ENCODE results near the gene FAM3A.
"Not testable (repeated sequence)": the region's sequence is repeated elsewhere in the genome, so short reads cannot be mapped to it uniquely, and the experiment has no call there.

Gene FAM3A, protein sequence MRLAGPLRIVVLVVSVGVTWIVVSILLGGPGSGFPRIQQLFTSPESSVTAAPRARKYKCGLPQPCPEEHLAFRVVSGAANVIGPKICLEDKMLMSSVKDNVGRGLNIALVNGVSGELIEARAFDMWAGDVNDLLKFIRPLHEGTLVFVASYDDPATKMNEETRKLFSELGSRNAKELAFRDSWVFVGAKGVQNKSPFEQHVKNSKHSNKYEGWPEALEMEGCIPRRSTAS

GRCh38 chrX:154515966-154516655, at the start of gene FAM3A:
Gene FAM3A (minus strand): TSS chrX:154516232. CDS start chrX:154515772, 460 bp downstream.
- peak; percentile 78 to 84 for DNase-seq (ENCODE audit: low read depth in 2 of 2, low spot score in 1 of 2)

- DNase-seq (ENCODE audit: low read depth in 2 of 2, low spot score in 1 of 2) = not testable (repeated sequence)
Measured at GRCh38 chrX:154562295-154562694, 46.3 kb upstream of the FAM3A start.

GRCh38 chrX:154560326-154560725, 44.3 kb upstream of the FAM3A start:
- not testable (repeated sequence) for DNase-seq (ENCODE audit: low read depth in 2 of 2, low spot score in 1 of 2)

- DNase-seq (ENCODE audit: low read depth in 2 of 2, low spot score in 1 of 2) = not testable (repeated sequence)
Measured at GRCh38 chrX:154558896-154559295, 42.9 kb upstream of the FAM3A start.

DNA sequence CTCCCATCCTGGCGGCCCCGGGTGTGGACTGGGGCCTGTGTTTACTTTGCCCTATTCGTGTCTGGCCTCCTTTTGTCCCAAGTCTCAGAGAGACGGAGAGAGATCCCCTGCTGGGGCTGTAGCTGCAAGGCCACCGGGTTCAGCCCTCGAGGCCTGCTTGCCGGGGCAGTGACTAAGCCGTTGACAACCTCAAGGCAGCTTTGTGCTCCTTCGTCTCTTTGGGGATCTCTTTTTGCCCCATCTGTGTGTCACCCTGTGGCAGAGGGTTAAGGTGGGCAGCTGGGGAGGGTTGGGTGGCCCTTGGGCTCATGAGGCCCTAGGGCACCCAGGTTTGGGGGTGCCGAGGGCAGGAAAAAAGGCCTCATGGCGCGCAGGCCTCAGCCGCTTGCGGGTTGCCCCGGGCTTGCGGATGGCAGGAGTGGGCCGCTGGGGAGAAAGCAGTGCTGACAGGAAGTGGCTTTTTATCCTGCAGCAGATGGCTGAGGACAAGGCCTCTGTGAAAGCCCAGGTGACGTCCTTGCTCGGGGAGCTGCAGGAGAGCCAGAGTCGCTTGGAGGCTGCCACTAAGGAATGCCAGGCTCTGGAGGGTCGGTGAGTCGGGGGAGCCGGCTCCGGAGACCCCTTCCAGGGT, 42.1 kb upstream of the FAM3A start:
- DNase-seq (ENCODE audit: low read depth in 2 of 2, low spot score in 1 of 2) = not testable (repeated sequence)

- not testable (repeated sequence) for DNase-seq (ENCODE audit: low read depth in 2 of 2, low spot score in 1 of 2)
Measured at GRCh38 chrX:154552112-154552806, 36.2 kb upstream of the FAM3A start.

GRCh38 chrX:154549766-154550165, 33.7 kb upstream of the FAM3A start:
- DNase-seq (ENCODE audit: low read depth in 2 of 2, low spot score in 1 of 2) = no peak

GRCh38 chrX:154548028-154548316, 31.9 kb upstream of the FAM3A start:
- DNase-seq (ENCODE audit: low read depth in 2 of 2, low spot score in 1 of 2) = no peak

DNA sequence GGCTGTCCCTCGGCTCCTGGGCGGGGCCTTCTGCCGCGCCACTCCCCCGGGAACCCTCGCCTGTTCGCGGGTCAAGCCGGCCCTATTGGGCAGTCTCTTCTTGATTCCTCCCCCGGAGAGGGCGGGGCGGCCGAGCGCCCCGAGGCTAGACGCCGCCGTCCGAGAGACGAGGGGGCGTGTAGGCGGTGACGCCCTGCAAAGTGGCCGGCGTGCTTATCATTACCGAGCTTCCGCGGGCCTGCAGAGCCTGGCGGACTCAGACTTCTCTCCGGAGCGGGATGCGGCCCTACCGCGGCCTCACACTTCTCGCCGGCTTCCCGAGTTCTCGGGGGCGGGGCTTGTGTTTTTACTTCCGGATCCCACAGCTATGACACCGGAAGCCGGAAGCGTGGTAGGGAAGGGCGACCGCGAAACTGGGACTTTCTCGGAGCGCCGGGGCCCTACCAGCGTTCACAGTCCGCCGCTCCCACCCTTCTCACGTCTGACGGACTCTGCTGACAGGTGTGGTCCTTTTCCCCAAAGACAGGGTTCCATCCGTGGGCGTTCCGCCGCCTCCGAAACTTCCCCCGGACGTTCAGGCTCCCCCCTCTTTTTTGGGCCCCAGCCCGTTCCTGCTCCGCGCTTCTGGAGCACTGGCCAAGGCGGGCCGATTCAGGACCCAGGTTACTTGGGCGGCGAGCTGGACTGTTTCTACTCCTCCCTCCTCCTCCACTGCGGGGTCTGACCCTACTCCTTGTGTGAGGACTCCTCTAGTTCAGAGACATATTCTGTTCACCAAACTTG, 31.4 kb upstream of the FAM3A start, which contains the start of gene IKBKG:
IKBKG (plus strand) TSS at position 376 of the 783 bp plus-strand sequence. CDS start 4,383 bp downstream, outside the sequence.
- peak; percentile 67 to 75 for DNase-seq (ENCODE audit: low read depth in 2 of 2, low spot score in 1 of 2)

GRCh38 chrX:154546354-154547244, 30.6 kb upstream of the FAM3A start, which contains the start of gene G6PD:
Gene G6PD (minus strand): TSS chrX:154546846. CDS start chrX:154546155, 691 bp downstream.
- peak; percentile 40 to 58 for DNase-seq (ENCODE audit: low read depth in 2 of 2, low spot score in 1 of 2)

- no peak for DNase-seq (ENCODE audit: low read depth in 2 of 2, low spot score in 1 of 2)
Measured at GRCh38 chrX:154545673-154546274, 29.7 kb upstream of the FAM3A start.

GRCh38 chrX:154542723-154543424, 26.8 kb upstream of the FAM3A start:
- DNase-seq (ENCODE audit: low read depth in 2 of 2, low spot score in 1 of 2) = no peak

- DNase-seq (ENCODE audit: low read depth in 2 of 2, low spot score in 1 of 2) = peak; percentile 26 to 60
Measured at GRCh38 chrX:154541896-154542722, 26.1 kb upstream of the FAM3A start.

DNA sequence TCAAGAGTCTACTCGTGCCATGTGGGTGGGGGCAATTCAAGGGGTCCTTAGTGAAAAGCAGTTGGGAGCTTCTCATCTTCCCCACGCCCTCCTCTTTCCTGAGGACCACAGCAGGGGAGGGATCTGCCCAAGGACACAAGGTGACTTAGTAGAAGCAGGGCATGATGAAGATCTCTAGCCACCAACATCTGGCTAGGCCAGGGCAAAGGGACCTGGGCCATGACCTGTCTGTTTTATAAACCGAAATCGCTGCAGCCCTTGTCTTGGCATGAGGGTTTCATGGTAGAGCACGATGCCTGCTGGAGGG, 25.5 kb upstream of the FAM3A start:
- no peak for DNase-seq (ENCODE audit: low read depth in 2 of 2, low spot score in 1 of 2)

DNA sequence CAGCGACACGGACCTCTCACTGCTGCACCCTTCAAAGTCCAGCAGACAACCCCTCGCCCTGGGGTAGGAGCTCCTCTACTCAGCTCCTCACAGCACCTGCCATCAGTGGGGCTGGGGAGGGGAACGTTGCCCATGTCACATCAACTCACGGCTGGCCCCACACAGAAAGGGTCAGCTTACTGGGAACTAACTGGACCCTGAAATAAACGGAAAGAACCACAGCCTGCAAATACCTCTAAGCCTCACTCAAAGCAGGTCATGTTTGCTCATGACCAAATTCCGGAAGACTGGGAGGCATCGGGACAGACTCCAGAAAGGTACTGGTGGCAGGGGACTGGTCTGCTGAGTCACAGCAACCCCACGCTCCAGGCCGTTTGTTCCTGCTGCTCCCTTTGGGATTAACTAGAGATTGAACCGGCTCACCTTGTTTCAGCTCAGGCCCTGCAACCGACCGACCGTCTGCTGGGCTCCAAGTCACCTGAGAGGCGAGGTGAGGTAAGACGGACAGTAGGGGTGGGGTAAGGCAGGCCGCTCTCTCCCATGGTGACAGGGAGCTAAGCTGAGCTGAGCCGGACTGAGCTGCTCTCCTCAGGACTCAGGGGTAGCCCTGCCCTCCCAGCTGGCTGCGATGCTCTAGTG, 25.0 kb upstream of the FAM3A start:
- DNase-seq (ENCODE audit: low read depth in 2 of 2, low spot score in 1 of 2) = no peak

GRCh38 chrX:154540365-154540764, 24.3 kb upstream of the FAM3A start:
- DNase-seq (ENCODE audit: low read depth in 2 of 2, low spot score in 1 of 2) = not testable (repeated sequence)

- DNase-seq (ENCODE audit: low read depth in 2 of 2, low spot score in 1 of 2) = no peak
Measured at GRCh38 chrX:154539077-154539476, 23.0 kb upstream of the FAM3A start.

- no peak for DNase-seq (ENCODE audit: low read depth in 2 of 2, low spot score in 1 of 2)
Measured at GRCh38 chrX:154535892-154536291, 19.9 kb upstream of the FAM3A start.

All from stimulated activated CD8-positive, alpha-beta memory T cell treated with anti-CD3 and anti-CD28 coated beads, Interleukin-4, amount 100 ng/mL, for 4 hours (primary cell).